GM12878 (cell line): Measurements from ENCODE around the gene LDLRAD4. TPM values are rescaled to one million over a fixed set of nuclear protein-coding genes. Genes with fewer than 3 reads are reported as not detected.

Experiments
- MYB ChIP-seq: fragments of 150-350 bp; IDR thresholded peaks from 2 replicates; pipeline ENCODE4 v1.6.1; 2014; ENCODE audit warnings: mild to moderate bottlenecking, low read depth, low read length, borderline replicate concordance
- TCF3 ChIP-seq: IDR thresholded peaks from 2 replicates; pipeline ENCODE4 v1.6.1; 2012; ENCODE audit warnings: low read depth, mild to moderate bottlenecking, low read length, borderline replicate concordance; ENCODE audit not compliant: insufficient read depth
- YBX1 ChIP-seq: fragments of 450-650 bp; IDR thresholded peaks from 2 replicates; pipeline ENCODE4 v1.6.1; 2016; ENCODE audit warnings: antibody characterized with exemption
- polyA plus RNA-seq, 11 experiments: library from polyadenylated mRNA; depleted of rRNA in 4 of 11; unstranded in 6 of 11; stranded (reverse) in 5 of 11; fragments of >200 nt; fragmentation: Nextera tagmentation in 4 of 11; fragmentation: Illumina TruSeq in 1 of 11; extraction: Ambion mirVana in 4 of 11; extraction: Trizol in 1 of 11; gene quantifications; 1 replicate in 1 of 11; 2 replicates in 10 of 11; pipeline versions ENCODE4 v1.2.1 to v1.2.3, GENCODE V29; 2011 to 2016; ENCODE audit warnings: inconsistent platforms in 2 of 11, missing spikeins in 2 of 11, low read depth in 1 of 11
- total RNA-seq, 4 experiments: library from RNA; depleted of rRNA in 3 of 4; stranded (reverse); fragments of >200 nt in 3 of 4; fragmentation: Illumina TruSeq in 1 of 4; extraction: Trizol in 1 of 4; gene quantifications; 2 replicates each; pipeline versions ENCODE4 v1.2.1 to v1.2.3, GENCODE V29; 2013 to 2021
- TF ChIP-seq, protein P1 (sequence below): IDR thresholded peaks from 2 replicates; pipeline ENCODE4 v1.6.1; 2012; ENCODE audit warnings: improper control_type of control experiment, low read depth, low read length; ENCODE audit not compliant: insufficient replicate concordance
- TF ChIP-seq, protein P2 (sequence below): fragments of 450-650 bp; IDR thresholded peaks from 2 replicates; pipeline ENCODE4 v1.6.1; 2017; ENCODE audit warnings: antibody characterized with exemption, mild to moderate bottlenecking, moderate library complexity
- TF ChIP-seq, protein P3 (sequence below): IDR thresholded peaks from 2 replicates; pipeline ENCODE4 v1.6.1; 2011; ENCODE audit warnings: borderline replicate concordance, low read depth, mild to moderate bottlenecking, moderate library complexity, low read length; ENCODE audit not compliant: insufficient read depth, poor library complexity, severe bottlenecking

LDLRAD4 gene
- total and polyA plus RNA-seq, 10 of the 15 experiments (the other 5 are each of a cell fraction or from before 2014, with no cell fraction given) = 2.7 to 16.8 (median 11.2) TPM

DNA sequence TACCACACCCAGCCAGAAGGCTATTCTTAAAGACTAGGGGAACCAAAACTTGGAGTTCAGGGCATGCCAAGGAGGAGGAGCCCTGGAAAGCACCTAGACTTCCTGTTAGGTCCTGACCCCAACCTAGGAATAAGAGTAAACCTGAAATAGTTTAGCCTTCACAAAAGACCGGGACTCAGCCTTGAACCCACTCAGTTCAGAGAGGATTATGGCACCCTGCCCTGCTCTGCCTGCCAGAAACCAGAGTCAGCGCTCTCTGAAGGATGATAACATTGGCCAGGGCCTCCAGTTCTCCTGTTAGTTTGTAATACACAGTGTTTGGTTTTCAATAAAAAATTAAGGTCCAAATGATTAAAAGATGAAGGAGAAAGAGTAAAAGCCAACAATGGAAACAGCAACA is 96.4 kb downstream of the LDLRAD4 start (continued):
- TF ChIP-seq, protein P1, sequence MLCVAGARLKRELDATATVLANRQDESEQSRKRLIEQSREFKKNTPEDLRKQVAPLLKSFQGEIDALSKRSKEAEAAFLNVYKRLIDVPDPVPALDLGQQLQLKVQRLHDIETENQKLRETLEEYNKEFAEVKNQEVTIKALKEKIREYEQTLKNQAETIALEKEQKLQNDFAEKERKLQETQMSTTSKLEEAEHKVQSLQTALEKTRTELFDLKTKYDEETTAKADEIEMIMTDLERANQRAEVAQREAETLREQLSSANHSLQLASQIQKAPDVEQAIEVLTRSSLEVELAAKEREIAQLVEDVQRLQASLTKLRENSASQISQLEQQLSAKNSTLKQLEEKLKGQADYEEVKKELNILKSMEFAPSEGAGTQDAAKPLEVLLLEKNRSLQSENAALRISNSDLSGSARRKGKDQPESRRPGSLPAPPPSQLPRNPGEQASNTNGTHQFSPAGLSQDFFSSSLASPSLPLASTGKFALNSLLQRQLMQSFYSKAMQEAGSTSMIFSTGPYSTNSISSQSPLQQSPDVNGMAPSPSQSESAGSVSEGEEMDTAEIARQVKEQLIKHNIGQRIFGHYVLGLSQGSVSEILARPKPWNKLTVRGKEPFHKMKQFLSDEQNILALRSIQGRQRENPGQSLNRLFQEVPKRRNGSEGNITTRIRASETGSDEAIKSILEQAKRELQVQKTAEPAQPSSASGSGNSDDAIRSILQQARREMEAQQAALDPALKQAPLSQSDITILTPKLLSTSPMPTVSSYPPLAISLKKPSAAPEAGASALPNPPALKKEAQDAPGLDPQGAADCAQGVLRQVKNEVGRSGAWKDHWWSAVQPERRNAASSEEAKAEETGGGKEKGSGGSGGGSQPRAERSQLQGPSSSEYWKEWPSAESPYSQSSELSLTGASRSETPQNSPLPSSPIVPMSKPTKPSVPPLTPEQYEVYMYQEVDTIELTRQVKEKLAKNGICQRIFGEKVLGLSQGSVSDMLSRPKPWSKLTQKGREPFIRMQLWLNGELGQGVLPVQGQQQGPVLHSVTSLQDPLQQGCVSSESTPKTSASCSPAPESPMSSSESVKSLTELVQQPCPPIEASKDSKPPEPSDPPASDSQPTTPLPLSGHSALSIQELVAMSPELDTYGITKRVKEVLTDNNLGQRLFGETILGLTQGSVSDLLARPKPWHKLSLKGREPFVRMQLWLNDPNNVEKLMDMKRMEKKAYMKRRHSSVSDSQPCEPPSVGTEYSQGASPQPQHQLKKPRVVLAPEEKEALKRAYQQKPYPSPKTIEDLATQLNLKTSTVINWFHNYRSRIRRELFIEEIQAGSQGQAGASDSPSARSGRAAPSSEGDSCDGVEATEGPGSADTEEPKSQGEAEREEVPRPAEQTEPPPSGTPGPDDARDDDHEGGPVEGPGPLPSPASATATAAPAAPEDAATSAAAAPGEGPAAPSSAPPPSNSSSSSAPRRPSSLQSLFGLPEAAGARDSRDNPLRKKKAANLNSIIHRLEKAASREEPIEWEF = no peak
- TF ChIP-seq, protein P2, sequence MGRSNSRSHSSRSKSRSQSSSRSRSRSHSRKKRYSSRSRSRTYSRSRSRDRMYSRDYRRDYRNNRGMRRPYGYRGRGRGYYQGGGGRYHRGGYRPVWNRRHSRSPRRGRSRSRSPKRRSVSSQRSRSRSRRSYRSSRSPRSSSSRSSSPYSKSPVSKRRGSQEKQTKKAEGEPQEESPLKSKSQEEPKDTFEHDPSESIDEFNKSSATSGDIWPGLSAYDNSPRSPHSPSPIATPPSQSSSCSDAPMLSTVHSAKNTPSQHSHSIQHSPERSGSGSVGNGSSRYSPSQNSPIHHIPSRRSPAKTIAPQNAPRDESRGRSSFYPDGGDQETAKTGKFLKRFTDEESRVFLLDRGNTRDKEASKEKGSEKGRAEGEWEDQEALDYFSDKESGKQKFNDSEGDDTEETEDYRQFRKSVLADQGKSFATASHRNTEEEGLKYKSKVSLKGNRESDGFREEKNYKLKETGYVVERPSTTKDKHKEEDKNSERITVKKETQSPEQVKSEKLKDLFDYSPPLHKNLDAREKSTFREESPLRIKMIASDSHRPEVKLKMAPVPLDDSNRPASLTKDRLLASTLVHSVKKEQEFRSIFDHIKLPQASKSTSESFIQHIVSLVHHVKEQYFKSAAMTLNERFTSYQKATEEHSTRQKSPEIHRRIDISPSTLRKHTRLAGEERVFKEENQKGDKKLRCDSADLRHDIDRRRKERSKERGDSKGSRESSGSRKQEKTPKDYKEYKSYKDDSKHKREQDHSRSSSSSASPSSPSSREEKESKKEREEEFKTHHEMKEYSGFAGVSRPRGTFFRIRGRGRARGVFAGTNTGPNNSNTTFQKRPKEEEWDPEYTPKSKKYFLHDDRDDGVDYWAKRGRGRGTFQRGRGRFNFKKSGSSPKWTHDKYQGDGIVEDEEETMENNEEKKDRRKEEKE = no peak
- TF ChIP-seq MYB = no peak
- TF ChIP-seq TCF3 = no peak
- TF ChIP-seq YBX1 = no peak
- TF ChIP-seq, protein P3, sequence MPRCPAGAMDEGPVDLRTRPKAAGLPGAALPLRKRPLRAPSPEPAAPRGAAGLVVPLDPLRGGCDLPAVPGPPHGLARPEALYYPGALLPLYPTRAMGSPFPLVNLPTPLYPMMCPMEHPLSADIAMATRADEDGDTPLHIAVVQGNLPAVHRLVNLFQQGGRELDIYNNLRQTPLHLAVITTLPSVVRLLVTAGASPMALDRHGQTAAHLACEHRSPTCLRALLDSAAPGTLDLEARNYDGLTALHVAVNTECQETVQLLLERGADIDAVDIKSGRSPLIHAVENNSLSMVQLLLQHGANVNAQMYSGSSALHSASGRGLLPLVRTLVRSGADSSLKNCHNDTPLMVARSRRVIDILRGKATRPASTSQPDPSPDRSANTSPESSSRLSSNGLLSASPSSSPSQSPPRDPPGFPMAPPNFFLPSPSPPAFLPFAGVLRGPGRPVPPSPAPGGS = no peak
